HAP-1 (cell line): Measurements from ENCODE around the gene UBXN11.

Experiments used
- DNase-seq, 2 experiments: peaks; one replicate each; pipeline ENCODE4 v3.0.0-alpha.2; 2016 to 2020; ENCODE audit warnings: low spot score in 2 of 2
- H3K27me3 ChIP-seq: fragments of 250-450 bp; sonication (Bioruptor Pico); 2 replicates; pipeline ENCODE4 v1.5.1; 2020; ENCODE audit warnings: low read depth, mild to moderate bottlenecking, moderate library complexity
- H3K36me3 ChIP-seq: fragments of 250-450 bp; sonication (Bioruptor Pico); replicated peaks from 2 replicates; pipeline ENCODE4 v1.5.1; 2020; ENCODE audit warnings: mild to moderate bottlenecking
- H3K4me1 ChIP-seq: fragments of 250-450 bp; sonication (Bioruptor Pico); 2 replicates; pipeline ENCODE4 v1.5.1; 2020; ENCODE audit warnings: mild to moderate bottlenecking
- H3K4me3 ChIP-seq: fragments of 250-450 bp; sonication (Bioruptor Pico); 2 replicates; pipeline ENCODE4 v1.5.1; 2020; ENCODE audit warnings: mild to moderate bottlenecking, moderate library complexity
- H3K9me3 ChIP-seq: fragments of 250-450 bp; sonication (Bioruptor Pico); 2 replicates; pipeline ENCODE4 v1.5.1; 2020; ENCODE audit warnings: mild to moderate bottlenecking, moderate library complexity
- in situ Hi-C: fragments of 300-500 bp; cut with MboI; formaldehyde crosslinking; loops from 3 replicates; pipeline ENCODE4 v1.14.3; 2020; ENCODE audit warnings: low sequenced_read_pairs, inconsistent platforms, mixed read lengths

Gene UBXN11

GRCh38 chr1:26233903-26234643 lies 72.4 kb downstream of the UBXN11 start, which contains the start of gene CEP85:
Gene CEP85, plus strand, starts transcription at chr1:26234200. Its CDS starts 5,584 bp downstream, at chr1:26239784.
- H3K9me3 ChIP-seq = no peaks in the 10 kb centered on the region
- H3K4me1 ChIP-seq = peaks cover 36% of the 10 kb centered on the region
- in situ Hi-C loops = no loop called here
- DNase-seq = peak; percentile 95 to 98
- peak within 1 kb of the TSS; percentile 90 for H3K4me3 ChIP-seq
- no peaks in the 10 kb centered on the region for H3K27me3 ChIP-seq
- no peaks in the 10 kb centered on the region for H3K36me3 ChIP-seq
